GM18873 (cell line): ENCODE measurements around the gene COX18.

Experiments used
- ATAC-seq: cut with Tn5 transposase; IDR thresholded peaks from one replicate; pipeline ENCODE4 v1.9.1; 2021; ENCODE audit warnings: mild to moderate bottlenecking, moderate library complexity, moderate number of reproducible peaks; ENCODE audit not compliant: unreplicated experiment, low FRiP score

COX18 gene

GRCh38 chr4:73055241-73055897 lies 14.1 kb downstream of the COX18 start:
- ATAC-seq, result peak; percentile 90

DNA sequence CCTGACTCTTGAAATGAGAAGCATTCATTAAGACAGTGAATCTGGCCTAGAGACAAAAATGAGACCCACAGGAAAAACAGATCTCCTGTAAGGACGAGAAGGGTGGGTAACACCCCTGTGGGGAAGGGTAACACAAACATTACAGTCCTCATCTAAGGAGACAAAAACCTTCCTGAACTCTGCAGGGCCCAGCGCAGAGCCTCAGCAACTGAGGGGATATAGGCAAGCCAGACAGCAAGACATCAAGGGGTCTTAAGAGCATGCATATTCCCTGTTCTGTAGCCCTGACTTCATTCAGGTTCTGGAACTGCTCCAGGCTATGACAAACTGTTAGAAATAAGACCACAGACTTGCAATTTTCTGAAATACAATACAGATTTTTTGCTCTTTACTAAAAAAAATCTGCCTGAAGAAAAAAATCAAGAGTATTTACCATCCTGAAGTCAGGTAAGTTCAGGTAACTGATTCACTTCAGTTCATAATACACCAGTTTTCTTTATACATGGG lies 15.5 kb downstream of the COX18 start:
- ATAC-seq, result no peak

DNA sequence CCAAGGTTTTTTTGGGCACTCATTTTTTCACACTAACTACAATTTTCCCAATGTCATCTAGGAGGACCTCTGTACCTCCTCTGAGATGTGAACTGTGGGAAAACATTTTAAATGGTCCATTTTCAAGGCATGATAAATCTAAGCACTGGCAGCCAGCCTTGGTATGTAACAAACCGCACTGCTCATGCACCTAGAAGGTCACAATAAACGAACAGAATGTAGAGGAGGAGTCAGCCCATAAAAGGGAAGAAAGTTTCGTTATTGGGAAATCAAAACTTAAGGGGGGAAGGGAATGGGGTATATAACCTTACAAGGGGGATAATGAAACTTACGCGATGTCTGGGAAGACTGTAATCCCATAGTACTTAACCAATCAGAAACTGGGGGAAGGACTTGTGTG lies 16.4 kb downstream of the COX18 start:
- ATAC-seq, result no peak

DNA sequence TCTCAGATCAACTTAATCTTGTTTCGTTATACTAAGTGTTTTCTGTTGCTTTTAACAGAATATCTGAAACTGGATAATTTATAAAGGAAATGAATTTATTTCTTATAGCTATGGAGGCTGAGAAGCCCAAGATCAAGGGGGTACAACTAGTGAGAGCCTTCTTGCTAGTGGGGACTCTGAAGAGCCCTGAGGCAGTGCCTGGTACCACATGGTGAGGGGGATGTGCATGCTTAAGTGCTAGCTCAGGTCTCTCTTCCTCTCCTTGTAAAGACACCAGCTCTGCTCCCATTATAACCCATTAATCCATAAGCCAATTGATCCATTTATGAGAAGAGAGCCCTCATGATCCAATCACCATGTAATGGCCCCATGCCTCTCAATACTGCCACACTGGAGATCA lies 17.9 kb downstream of the COX18 start:
- no peak for ATAC-seq

DNA sequence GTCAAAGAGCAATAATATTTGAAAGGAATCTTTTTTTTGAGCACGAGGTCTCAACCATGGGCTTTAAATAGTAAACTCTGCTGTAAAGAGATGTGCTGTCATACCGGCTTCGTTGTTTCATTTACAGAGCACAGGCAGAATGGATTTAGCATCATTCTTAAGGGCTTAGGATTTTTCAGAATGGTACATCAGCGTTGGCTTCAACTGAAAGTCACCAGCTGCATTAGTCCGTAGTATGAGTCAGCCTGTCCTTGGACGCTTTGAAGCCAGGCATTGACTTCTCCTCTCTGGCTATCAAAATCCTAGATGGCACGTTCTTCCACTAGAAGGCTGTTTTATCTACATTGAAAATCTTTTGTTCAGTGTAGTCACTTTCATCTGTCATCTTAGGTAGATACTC lies 23.6 kb downstream of the COX18 start:
- ATAC-seq, result no peak

DNA sequence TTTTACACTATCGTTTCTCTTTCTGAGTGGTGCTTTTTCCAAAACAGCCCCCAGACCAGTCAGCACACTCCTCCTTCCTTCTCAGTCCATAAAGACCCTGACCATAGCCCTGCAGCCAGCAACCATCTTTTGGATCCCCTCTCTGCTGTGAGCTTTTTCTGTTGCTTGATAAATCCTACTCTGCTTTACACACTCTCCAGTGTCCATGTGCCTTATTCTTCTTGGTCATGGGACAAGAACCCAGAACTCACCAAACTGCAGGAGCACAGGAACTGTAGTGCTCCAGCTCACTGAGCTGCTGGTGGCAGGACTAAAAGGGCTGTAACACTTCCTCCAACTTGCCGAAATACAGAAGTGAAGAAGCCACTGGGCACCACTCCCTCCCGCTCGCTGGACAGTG lies 32.5 kb downstream of the COX18 start:
- ATAC-seq, result no peak

GRCh38 chr4:73036123-73036522 lies 33.4 kb downstream of the COX18 start:
- ATAC-seq, result no peak

GRCh38 chr4:73034896-73035295 lies 34.6 kb downstream of the COX18 start:
- ATAC-seq, result no peak

GRCh38 chr4:73028621-73029020 lies 40.9 kb downstream of the COX18 start:
- ATAC-seq, result no peak

DNA sequence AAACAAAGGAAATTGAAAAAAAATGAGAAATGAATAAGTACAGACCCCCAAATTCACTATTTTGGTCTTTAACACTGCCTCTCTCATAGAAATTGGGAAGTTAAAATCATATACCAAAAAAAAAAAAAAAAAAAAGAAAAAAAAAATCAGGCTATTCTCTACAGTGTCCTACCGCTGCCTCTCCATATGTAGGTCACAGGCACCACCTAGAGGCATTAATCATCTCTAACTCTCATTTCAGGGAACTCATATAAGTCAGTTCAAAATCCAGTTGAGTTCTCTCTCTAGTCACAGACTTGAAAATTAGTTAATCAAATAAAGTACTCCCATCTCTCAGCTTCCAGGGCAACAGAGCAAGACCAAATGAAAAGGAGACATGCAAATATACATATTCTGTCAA lies 47.9 kb downstream of the COX18 start:
- ATAC-seq, result no peak

DNA sequence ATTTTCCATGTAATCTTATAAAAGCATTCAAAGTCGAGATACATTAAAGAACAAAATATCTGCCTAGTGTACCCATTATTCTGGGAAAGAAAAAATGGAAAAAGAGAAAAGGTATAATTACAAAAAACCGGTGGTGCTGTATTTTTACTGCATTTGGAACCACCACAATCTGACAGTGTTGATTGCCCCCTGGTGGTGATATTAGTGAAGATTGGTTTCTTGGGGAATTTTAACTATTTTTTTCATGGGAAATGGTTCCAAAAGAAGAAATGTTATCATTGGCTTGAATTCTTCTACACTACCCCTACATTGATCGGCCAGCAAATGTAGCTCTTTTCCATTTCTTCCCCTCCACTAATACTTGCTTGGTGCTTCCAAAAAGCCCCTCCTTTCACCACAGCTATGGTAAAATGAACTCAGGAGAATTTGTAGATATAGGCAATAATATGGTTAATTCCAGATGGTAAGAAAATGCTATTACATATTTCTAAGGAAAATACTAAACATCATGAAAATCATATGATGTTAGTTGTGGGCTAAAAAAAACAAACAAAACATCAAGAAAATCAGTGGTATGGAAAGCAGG lies 50.0 kb downstream of the COX18 start:
- no peak for ATAC-seq

GRCh38 chr4:73018595-73018994 lies 50.9 kb downstream of the COX18 start:
- ATAC-seq, result no peak

DNA sequence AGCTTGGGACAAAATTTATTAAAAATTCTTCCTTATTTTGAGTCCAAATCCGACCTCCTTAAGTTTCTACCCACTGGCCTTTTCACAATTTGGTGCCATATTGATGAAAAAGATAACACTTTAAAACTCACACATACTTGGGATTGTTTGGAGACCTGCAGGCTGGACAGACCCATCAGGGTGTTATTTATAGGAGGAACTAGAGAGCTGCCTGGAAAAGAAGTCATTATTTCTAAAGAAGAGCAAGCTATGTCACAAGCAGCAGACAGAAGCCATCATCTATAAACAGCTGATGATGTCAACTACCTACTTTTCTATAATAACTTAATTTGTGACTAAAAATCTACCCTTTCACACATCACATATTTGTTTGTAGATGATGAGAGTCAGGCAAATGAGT lies 56.2 kb downstream of the COX18 start:
- ATAC-seq, result no peak

- ATAC-seq, result no peak
Measured at GRCh38 chr4:73012673-73013072, 56.8 kb downstream of the COX18 start.

DNA sequence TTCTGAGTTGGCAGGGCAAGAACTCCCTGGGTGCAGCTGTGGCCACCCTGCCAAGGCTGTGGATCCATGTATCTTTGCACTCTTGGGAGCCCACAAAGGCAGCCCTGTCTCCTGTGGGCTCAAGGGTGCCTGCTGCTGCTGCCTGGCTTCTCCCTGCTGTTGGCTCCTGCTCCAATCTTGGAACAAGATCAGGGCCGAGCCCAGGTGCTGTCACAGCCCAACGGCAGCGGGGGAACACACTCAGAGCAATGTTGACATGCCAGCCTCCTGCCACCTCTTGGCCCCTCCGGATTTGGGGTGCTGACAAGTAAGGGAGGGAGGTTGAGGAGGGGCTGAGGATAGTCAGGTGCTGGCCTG lies 57.9 kb downstream of the COX18 start:
- ATAC-seq, result no peak

DNA sequence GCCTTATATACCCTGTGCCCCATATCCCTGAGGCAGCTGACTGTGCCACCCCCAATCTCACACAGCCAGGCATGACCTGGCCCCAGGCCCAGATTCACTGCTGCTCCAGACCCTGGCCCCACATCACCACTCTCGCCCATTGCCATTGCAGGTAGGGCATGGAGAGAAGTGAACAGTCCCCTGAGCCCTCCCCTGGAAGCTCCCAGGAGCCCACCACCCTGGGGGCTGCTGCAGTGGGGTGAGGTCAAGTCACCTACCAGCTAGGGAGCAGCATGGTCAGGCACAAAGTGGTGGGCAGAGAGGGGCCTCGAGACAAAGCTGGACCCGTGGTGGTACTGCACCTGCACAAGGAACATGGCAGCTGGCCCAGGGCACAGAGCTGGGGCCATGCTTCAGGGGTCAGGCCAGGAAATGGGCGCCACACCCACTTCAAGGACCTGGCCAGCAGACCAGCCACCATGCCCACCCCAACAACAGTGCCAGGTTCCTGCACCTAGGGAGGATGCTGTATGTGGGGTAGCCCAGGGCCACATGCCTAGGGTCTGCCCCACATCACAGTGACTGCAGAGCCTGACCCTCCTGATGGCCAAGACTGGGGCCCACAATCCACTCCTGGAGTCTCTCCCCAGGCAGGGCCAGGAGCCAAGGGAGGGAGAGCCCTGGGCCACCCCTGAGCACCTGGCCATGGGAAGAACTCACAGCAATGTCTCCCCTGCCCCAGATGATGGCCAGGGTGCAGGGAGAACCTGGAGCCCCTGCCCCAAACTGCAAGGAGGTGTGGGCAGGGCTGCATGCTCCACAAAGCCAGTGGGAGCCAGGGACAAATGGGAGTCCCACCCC lies 58.5 kb downstream of the COX18 start:
- no peak for ATAC-seq

DNA sequence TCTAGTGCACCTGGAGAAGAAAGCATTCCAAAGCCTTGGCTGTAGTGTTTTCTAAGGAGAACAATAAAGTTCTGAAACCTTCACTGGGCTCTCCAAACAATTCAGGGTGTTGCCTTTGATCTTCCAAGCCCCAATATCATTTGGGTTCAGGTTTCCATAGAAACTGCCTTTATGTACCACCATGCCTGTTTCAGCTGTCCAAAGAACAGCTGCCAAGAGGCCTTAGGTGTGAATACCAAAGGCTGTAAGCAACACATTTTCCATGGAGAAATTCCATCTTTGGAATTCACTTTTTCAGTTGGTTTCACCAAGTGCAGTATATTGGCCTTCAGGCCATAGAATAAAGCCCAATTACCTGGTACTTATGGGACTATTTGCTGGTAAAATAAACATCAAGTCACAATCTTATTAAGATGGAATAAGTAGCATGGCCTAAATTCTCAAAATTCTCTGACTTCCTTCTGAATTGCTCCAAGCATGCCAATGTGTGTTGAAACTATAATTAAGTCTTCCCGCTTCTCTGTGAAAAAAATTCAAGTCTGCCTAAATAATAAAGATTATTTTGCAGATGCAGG lies 61.9 kb downstream of the COX18 start:
- ATAC-seq, result no peak

DNA sequence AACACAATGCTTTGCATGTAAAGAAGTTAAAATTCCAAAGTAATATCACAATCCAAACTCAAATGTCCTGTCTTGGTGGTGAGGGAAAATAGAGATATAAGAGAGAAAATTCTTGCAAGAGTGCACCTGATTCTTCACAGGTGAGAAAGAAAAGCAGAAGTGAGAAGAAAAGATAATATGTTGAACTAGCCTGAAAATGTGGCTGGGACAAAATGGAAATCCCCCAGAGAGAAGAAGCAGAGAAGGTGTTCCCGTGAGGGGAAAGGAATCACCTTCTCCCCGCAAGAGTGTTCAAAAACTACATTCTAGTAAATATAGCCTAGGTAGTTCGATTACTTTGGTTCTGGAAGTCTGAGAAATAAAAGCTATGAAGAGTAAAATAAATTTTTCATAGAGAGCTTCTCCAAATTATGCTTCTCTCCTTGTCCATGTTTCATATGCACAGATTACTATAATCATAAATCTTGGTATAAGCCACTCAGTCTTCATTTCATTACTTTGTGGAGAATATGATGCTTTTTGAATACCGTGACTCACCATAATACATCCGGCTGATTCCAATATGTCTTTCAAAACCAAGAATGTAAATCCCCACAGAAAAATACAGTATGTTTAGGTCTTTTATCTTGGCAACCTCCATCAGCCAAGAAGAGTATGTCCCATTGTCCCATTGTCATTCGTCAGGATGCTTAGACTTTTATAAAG lies 63.1 kb downstream of the COX18 start:
- ATAC-seq, result peak; percentile 86

DNA sequence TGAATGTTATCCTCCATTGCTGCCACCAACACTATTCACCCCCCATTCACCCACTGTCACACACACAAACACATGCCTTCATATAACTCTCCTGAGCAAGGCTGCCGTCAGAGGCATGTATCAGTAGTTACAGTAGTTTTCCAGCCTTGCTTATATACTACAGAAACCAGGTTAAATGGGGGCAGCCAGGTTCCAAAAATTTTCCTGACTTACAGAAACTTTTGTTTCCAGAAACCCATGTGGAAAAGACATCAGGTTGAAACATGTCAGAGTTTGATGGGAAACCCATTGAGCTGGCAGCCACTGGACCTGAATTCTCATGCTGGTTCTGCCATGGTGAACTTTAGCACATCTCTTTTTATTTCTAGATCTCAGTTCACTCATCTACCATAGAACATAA lies 64.0 kb downstream of the COX18 start:
- ATAC-seq, result no peak
